GM21447 (cell line): ENCODE measurements around the gene SRGAP3.

Source experiments
- ATAC-seq: cut with Tn5 transposase; IDR thresholded peaks from one replicate; pipeline ENCODE4 v1.9.1; 2021; ENCODE audit not compliant: unreplicated experiment

Gene SRGAP3

DNA sequence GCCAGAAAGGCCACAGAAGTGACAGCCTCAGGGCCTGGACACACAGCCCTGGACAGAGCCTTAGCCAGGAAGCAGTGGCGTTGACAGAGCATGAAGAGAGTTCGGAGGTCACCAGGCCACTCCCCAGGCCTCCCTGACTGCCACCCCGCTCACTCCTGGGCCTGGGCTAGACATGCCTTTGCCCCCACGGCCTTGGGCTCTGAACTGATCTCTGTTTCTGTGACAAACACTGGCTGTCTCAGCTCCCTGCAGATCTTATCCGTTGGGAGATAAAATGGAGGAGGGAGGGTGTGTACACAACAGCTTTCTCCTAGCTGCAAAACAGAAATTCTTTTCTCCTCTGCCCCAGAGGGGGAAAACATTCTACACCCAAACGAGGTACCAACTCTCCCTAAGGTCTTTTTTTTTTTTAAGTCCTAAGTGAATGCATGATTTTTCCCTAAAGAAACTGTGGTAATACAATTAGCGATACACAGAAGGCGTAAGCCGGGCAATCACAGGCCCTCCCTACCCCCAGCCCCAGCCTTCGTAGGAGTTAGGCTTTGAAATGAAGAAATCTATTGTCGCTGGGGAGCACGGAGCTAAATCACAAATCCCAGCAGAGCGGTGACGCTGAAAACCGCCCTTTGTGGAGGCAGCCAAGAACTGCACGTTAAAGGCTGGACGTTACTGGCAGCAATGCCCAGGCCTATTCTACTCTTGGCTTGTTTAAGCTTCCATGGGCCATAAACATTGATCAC, 45.0 kb downstream of the SRGAP3 start:
- ATAC-seq = no peak

GRCh38 chr3:9203317-9203716, 46.1 kb downstream of the SRGAP3 start:
- no peak for ATAC-seq

DNA sequence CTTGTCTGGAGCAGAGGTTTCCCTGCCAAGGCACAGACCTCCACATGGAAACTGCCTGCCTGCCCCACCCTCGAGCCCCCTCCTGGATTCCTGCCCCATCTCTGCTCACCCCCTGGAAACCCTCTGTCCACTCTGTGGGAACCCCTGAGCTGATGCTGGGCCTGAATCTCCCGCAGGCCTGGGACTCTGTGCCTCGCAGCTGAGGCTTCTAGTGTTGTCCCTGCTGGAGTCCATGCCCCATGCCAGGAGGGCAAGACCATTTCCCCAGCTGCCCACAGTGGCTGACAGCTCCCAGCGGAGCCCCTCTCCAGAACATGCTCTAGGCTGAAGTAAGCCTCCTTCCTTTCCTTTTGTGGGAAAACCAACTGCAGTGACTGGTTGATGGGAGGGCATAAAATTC, 46.9 kb downstream of the SRGAP3 start:
- ATAC-seq = no peak

DNA sequence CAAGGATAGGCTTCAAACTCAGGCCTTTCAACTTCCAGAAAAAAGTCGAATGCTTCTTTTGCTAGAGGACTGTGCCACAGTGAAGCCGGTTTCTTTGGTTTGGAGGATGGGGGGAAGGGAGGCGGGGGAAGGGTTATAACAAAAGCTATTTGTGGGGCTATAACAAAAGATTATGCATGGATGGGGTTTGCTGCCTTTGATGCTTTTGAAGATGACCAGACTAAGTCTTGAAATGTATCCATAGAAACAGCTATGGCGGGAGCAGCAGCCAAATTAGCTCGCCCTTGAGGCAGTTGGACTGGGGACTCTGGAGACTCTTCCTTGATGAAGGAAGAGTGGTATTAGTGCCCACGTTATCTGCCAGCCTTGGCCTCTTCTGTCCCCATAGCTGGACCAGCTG, 47.5 kb downstream of the SRGAP3 start:
- no peak for ATAC-seq

DNA sequence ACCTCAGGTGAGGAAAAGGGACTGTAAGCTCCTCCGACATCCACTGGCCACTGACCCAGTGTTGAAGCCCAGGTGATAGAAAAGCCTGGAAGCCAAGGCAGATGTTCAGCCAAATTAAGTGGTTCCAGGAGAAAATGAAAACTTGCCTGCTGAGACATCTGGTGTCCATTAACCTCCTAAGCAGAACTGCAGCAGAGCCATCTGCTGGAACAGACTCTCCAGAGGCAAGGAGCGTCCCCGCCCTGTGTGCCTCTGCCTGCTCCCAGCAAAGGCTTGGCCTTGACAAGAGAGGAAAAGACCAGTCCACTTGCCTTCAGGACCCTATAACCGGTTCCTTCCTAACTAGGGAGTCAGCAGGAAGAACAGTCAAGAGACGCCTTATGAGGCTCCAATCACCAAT, 48.2 kb downstream of the SRGAP3 start:
- ATAC-seq = no peak

DNA sequence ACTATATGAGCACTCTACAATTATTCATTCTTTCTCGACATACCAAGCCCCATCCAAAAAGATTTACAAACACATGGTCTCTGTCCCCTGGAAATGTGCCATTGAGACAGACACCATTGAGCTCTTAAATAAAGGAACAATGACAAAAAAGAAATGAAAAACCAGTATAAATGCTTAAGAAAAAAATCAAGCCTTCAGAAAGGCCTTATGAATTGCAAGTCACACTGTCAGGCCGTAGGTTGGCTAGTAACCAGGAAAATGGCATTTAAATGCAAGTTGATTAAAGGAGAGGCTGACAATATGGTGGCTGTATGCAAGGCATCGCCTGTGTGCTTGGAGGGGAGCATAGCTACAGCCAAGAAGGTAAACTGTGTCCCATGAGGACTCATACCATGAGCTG, 49.7 kb downstream of the SRGAP3 start:
- ATAC-seq = no peak

DNA sequence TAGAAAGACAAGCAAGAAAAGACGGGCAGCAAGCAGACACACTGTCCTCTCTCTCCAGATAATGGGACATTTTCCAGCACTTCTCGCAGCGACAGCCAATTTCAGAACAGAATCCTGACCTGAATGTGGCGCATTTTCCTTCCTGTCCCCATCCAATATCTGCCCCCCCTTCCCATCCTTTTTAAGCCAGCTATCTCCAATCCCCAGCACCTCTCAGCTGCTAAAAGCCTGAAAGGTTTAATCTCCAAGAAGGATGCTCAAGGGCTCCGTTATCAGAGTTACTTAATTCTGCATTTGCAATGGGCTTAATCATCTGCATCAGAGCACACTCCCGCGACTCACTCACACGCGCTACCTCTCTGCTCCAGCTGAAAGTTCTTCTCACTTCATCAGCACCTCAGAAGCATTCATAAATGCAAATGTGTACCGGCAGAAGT, 50.5 kb downstream of the SRGAP3 start:
- ATAC-seq = no peak

GRCh38 chr3:9198261-9198660, 51.2 kb downstream of the SRGAP3 start:
- ATAC-seq = no peak

DNA sequence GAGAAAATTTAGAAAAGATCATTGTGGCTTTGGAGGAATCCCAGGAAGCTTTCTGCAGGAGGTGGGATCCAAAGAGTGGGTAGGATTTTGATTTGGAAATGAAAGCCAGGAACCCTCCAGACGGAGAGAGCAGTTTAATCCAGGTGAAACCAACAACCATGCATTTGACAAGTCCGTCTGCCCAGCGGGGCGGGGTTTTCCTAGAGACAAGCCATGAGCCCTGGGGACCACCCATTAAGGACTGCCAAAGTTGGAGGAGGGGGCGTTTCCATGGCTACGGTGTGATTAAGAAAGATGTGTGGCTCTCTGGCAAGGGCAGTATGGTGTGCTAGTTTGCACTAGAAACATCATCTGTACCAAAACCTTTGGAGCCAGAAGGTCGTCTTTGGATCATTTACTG, 53.4 kb downstream of the SRGAP3 start:
- ATAC-seq = no peak

DNA sequence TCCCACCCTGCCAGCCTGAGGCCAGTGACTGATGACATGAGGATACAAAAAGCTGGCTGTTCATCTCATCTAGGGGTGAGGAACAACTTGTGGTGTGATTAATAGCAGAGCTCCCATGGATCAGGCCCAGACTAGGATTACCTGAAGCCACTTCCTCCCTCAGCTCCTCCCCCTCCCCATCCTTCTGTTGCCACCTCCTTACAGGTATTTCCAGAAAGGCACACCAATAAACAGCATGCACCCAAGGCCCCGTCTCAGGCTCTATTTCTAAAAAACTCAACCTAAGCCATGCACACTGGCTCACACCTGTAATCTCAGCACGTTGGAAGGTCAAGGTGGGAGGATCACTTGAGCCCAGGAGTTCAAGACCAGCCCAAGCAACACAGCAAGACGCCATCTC, 54.1 kb downstream of the SRGAP3 start:
- ATAC-seq = no peak

- no peak for ATAC-seq
These were observed 54.8 kb downstream of the SRGAP3 start for GRCh38 chr3:9194509-9195184.

- no peak for ATAC-seq
These were observed 55.7 kb downstream of the SRGAP3 start for GRCh38 chr3:9193633-9194195.

- ATAC-seq = no peak
These were observed 56.2 kb downstream of the SRGAP3 start for GRCh38 chr3:9193211-9193610.

GRCh38 chr3:9192248-9193025, 57.0 kb downstream of the SRGAP3 start:
- no peak for ATAC-seq

GRCh38 chr3:9190276-9190675, 59.2 kb downstream of the SRGAP3 start:
- ATAC-seq = no peak

- no peak for ATAC-seq
These were observed 60.9 kb downstream of the SRGAP3 start for GRCh38 chr3:9188583-9188982.

DNA sequence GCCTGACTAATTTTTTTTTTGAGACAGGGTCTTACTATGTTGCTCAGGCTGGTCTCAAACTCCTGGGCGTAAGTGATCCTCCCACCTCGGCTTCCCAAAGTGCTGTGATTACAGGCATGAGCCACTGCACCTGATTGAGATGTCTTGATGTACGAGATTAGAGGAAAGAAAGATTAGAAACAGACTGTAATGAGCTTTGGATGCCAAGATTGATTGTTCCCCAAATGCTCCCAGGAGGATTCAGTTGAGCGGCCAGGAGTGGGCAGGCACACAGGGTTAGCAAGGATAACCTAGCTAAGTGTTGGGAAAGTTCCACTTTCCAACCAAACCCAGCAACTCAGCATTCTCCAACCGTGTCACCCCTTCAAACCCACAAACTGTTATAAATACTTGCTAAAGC, 63.7 kb downstream of the SRGAP3 start:
- ATAC-seq = no peak

DNA sequence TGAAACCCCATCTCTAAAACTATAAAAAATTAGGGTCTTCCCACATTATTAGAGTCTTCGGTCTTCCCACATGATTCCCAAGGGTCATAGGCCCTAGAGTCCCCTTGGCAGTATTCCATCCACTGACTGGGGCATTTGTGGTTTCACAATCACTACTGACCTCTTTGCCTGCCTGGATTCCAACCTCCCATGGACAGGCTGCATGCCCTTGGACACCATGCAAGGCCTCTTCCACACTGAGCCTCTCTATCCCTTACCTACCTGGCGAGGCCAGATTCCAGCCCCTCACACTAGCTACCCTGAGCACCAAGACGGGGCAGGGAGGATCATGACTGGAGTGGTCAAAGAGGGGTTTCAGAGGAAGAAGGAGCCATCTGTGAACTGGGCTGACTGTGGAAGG, 64.4 kb downstream of the SRGAP3 start:
- no peak for ATAC-seq

- no peak for ATAC-seq
These were observed 65.0 kb downstream of the SRGAP3 start for GRCh38 chr3:9184461-9184835.

DNA sequence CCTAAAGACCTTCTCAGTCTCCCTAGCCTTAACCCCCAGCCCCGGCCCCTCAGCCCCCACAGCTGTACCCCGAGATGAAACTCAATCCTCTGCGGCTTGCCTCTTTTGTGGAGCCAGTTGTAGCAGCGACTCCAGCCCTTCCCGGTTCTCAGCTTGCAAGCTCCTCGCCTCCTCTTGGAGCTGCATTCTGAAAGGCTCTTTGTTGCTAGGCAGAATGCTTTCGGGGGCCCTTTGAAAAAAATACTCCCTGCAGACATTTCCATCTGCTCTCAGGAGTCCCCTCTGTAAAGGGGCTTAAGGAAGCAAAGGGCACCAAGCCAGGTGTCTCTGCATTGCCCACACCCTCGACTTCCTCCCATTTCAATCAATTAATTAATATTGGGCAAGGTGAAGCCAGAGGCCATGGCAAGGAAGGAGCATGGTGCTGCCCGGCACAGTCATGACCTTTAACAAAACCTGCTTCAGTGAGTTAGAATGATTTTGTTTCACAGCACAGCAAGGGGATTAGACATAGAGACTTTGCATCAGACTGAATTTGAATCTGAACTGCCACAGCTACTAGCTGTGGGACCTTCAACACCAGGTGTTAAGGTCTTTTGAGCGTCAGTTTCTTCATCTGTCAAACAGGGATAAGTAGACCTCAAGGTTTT, 65.5 kb downstream of the SRGAP3 start:
- no peak for ATAC-seq

- ATAC-seq = no peak
These were observed 66.4 kb downstream of the SRGAP3 start for GRCh38 chr3:9183011-9183410.
